AG09309 (cell line): Measurements from ENCODE around the gene CTTN.

Experiments used
- DNase-seq: peaks from one replicate; pipeline ENCODE4 v3.0.0-alpha.2; 2010; ENCODE audit warnings: low read depth
- H3K4me3 ChIP-seq: 2 replicates; pipeline ENCODE4 v1.5.1; 2011; ENCODE audit warnings: mild to moderate bottlenecking, low read depth, low read length, moderate library complexity; ENCODE audit not compliant: control insufficient read depth
- CTCF ChIP-seq: IDR thresholded peaks from 2 replicates; pipeline ENCODE4 v1.5.1; 2011; ENCODE audit warnings: mild to moderate bottlenecking, low read depth, low read length, inconsistent platforms; ENCODE audit not compliant: insufficient read depth, control insufficient read depth; ENCODE audit errors: missing control alignments

CTTN gene

GRCh38 chr11:70397983-70398833 is at the start of gene CTTN:
CTTN (plus strand) TSS chr11:70398529; CDS start chr11:70407298, 8,769 bp downstream.
- peak within 1 kb of the TSS; percentile 98 for H3K4me3 ChIP-seq
- DNase-seq: no peak
- TF ChIP-seq CTCF: no peak

- H3K4me3 ChIP-seq: no peak overlapping the region
- no peak for TF ChIP-seq CTCF
- no peak for DNase-seq
Observed at GRCh38 chr11:70348608-70349007, 49.7 kb upstream of the CTTN start.

DNA sequence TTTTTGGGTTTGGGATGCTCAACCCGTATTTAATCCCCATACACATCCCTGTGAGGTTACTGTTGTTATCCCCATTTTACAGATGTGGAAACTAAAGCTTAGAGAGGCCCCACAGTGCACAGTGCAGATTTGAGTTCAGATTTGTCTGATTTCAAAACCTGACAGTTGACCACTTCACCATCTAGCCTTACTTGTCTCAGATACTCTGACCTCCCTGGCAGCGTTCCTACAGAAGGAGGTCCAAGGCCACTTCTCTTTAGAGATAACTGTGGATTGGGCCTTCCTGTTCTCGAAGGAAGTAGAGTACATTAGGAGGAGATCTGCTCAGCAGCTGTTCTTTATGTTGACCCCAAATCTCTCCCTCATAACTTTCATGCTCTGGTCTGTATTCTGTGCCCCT is 46.7 kb upstream of the CTTN start:
- DNase-seq: no peak
- H3K4me3 ChIP-seq: no peak overlapping the region
- TF ChIP-seq CTCF: no peak

DNA sequence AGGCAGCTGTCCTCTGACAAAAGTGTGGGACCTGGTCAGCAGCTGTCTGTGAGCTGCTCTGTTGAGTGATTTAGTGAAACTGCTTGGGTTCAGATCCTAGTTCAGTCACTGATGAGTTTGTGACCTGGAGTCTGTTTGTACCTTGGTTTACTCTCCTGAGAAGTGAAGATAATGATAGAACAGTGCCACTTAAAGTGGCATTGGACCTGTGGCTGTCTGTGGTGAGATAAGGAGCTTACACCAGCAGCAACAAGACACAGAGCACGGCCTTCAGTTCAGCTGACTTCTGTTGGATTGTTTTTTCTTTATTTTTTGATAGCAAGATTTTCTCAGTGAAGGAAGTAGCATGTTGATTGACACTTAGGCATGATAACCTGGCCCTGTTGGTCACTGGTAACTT is 46.2 kb upstream of the CTTN start:
- no peak for DNase-seq
- TF ChIP-seq CTCF: no peak
- H3K4me3 ChIP-seq: no peak overlapping the region

DNA sequence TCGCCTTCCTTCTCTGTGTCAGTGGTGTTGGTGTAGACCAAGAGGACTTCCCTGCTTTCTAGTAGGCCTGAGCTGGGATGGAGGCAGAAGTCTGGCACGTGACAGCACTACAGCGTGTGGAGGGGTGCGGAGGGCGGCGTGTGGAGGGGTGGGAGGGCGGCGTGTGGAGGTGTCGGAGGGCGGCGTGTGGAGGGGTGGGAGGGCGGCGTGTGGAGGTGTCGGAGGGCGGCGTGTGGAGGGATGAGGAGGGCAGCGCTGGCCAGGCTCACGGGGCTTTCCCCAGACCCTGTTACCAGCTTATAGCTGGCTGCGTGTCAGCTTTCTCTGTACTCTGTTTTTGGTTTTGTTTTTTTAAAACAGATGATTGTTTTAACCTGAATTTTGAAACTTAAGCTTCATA is 45.7 kb upstream of the CTTN start:
- DNase-seq: no peak
- no peak overlapping the region for H3K4me3 ChIP-seq
- no peak for TF ChIP-seq CTCF

DNA sequence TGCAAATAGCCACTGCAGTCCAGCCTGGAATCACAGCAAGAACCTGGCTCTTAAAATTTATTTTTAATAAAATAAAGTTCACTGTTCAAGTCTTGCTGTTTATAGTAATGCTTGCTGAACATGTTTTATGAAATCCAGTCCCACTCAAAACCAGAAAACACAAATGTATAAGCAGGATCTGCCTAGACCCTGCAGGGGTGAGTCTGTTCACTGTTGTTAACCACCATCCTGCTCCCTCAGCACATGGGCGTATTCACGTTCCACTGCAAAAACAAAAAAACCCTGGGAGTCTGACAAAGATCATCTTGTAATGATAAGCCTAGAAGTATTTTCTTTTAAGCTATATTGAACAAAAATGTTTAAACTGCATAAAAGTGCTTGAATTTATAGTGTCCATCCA is 45.0 kb upstream of the CTTN start:
- no peak for DNase-seq
- H3K4me3 ChIP-seq: no peak overlapping the region
- TF ChIP-seq CTCF: no peak
